Hematopoietic multipotent progenitor cell treated with erythropoietin and hydrocortisone succinate and interleukin-3 and kit ligand, for 15 days (in vitro differentiated cells): ENCODE results near the gene ZSCAN23.
"Not testable (repeated sequence)": the region's sequence is repeated elsewhere in the genome, so short reads cannot be mapped to it uniquely, and the experiment has no call there.

ENCODE experiments used
- DNase-seq: peaks from one replicate; pipeline ENCODE4 v3.0.0-alpha.2; 2015; ENCODE audit warnings: low spot score

ZSCAN23 gene

GRCh38 chr6:28443112-28443773 is at the start of gene ZSCAN23:
Gene ZSCAN23 (minus strand): TSS chr6:28443491. CDS start chr6:28436266, 7,225 bp downstream.
- DNase-seq: no peak

GRCh38 chr6:28491984-28492317 is 48.7 kb upstream of the ZSCAN23 start:
- no peak for DNase-seq

GRCh38 chr6:28490205-28490890 is 47.1 kb upstream of the ZSCAN23 start:
- no peak for DNase-seq

- peak; percentile 22 for DNase-seq
Observed at GRCh38 chr6:28489366-28490204, 46.3 kb upstream of the ZSCAN23 start.

- DNase-seq: peak; percentile 7
Observed at GRCh38 chr6:28488916-28489365, 45.6 kb upstream of the ZSCAN23 start.

GRCh38 chr6:28486988-28487742 is 43.9 kb upstream of the ZSCAN23 start:
- no peak for DNase-seq

GRCh38 chr6:28486533-28486932 is 43.2 kb upstream of the ZSCAN23 start:
- no peak for DNase-seq

GRCh38 chr6:28485482-28485881 is 42.2 kb upstream of the ZSCAN23 start:
- no peak for DNase-seq

- no peak for DNase-seq
Observed at GRCh38 chr6:28480253-28480932, 37.1 kb upstream of the ZSCAN23 start.

- no peak for DNase-seq
Observed at GRCh38 chr6:28478518-28478917, 35.2 kb upstream of the ZSCAN23 start.

GRCh38 chr6:28474441-28475219 is 31.3 kb upstream of the ZSCAN23 start:
- no peak for DNase-seq

- not testable (repeated sequence) for DNase-seq
Observed at GRCh38 chr6:28469153-28469745, 26.0 kb upstream of the ZSCAN23 start.

GRCh38 chr6:28468056-28468455 is 24.8 kb upstream of the ZSCAN23 start:
- DNase-seq: no peak

- DNase-seq: no peak
Observed at GRCh38 chr6:28462401-28462800, 19.1 kb upstream of the ZSCAN23 start.

- DNase-seq: no peak
Observed at GRCh38 chr6:28458568-28458967, 15.3 kb upstream of the ZSCAN23 start.

- no peak for DNase-seq
Observed at GRCh38 chr6:28449056-28449455, 5.8 kb upstream of the ZSCAN23 start.

GRCh38 chr6:28447512-28447906 is 4.2 kb upstream of the ZSCAN23 start:
- not testable (repeated sequence) for DNase-seq

GRCh38 chr6:28446818-28447511 is 3.7 kb upstream of the ZSCAN23 start:
- DNase-seq: no peak

GRCh38 chr6:28444759-28445158 is 1.5 kb upstream of the ZSCAN23 start:
- DNase-seq: not testable (repeated sequence)

- DNase-seq: no peak
Observed at GRCh38 chr6:28442586-28442985, 705 bp downstream of the ZSCAN23 start.
